Kidney epithelial cell (primary cell): ENCODE results near the gene ECHDC3. TPM values are rescaled to one million over a fixed set of nuclear protein-coding genes. Genes with fewer than 3 reads are reported as not detected.
A peak's percentile ranks its signal among the peaks of the same experiment; 100 is the strongest.

ENCODE experiments used
- DNase-seq: peaks from one replicate; pipeline ENCODE4 v3.0.0-alpha.2; 2010; ENCODE audit warnings: low read depth
- H3K27me3 ChIP-seq: 2 replicates; pipeline ENCODE4 v1.6.0; 2011; ENCODE audit warnings: low read length; ENCODE audit not compliant: control insufficient read depth, insufficient read depth
- H3K36me3 ChIP-seq: 2 replicates; pipeline ENCODE4 v1.5.1; 2011; ENCODE audit warnings: low read length; ENCODE audit not compliant: control insufficient read depth, insufficient read depth
- H3K4me3 ChIP-seq: 2 replicates; pipeline ENCODE4 v1.5.1; 2011; ENCODE audit warnings: low read depth, mild to moderate bottlenecking, control low read depth, low read length
- CTCF ChIP-seq: IDR thresholded peaks from 2 replicates; pipeline ENCODE4 v1.5.1; 2011; ENCODE audit warnings: mild to moderate bottlenecking, moderate library complexity, low read length, control low read depth, inconsistent platforms; ENCODE audit not compliant: insufficient read depth, poor library complexity, severe bottlenecking
- total RNA-seq: library from RNA; depleted of rRNA; stranded (reverse); fragments of >200 nt; gene quantifications from 2 replicates; pipeline ENCODE4 v1.2.3, GENCODE V29; 2015

Gene ECHDC3
- total RNA-seq, result 31.6 and 35.1 TPM in 2 replicates

- Histone ChIP-seq H3K27me3 (no peaks in the 10 kb centered on the region), H3K4me3 (peak within 1 kb of the TSS; percentile 50), H3K36me3 (no peaks in the 10 kb centered on the region)
- no peak for DNase-seq
- TF ChIP-seq CTCF, result no peak
These were observed at the start of gene ECHDC3 for GRCh38 chr10:11742009-11742778. Gene ECHDC3, plus strand, starts transcription at chr10:11742382. Its CDS starts 195 bp downstream, at chr10:11742577.

GRCh38 chr10:11693376-11693775 lies 48.8 kb upstream of the ECHDC3 start:
- H3K4me3 ChIP-seq, result no peak overlapping the region
- no peaks in the 10 kb centered on the region for H3K36me3 ChIP-seq
- TF ChIP-seq CTCF, result no peak
- DNase-seq, result no peak
- no peaks in the 10 kb centered on the region for H3K27me3 ChIP-seq

GRCh38 chr10:11695779-11696178 lies 46.4 kb upstream of the ECHDC3 start:
- Histone ChIP-seq H3K4me3 (no peak overlapping the region), H3K36me3 (no peaks in the 10 kb centered on the region), H3K27me3 (no peaks in the 10 kb centered on the region)
- no peak for TF ChIP-seq CTCF
- DNase-seq, result no peak

GRCh38 chr10:11697718-11698527 lies 44.3 kb upstream of the ECHDC3 start:
- no peaks in the 10 kb centered on the region for H3K27me3 ChIP-seq
- H3K4me3 ChIP-seq, result no peak overlapping the region
- H3K36me3 ChIP-seq, result no peaks in the 10 kb centered on the region
- DNase-seq, result no peak
- TF ChIP-seq CTCF, result peak; percentile 18

GRCh38 chr10:11698691-11699549 lies 43.3 kb upstream of the ECHDC3 start:
- no peak for TF ChIP-seq CTCF
- Histone ChIP-seq H3K4me3 (no peak overlapping the region), H3K27me3 (no peaks in the 10 kb centered on the region), H3K36me3 (no peaks in the 10 kb centered on the region)
- no peak for DNase-seq
